ENCODE measurements around the gene HES2.
A peak's percentile ranks its signal among the peaks of the same experiment; 100 is the strongest.
"Not testable (repeated sequence)": the region's sequence is repeated elsewhere in the genome, so short reads cannot be mapped to it uniquely, and the experiment has no call there.

Gene HES2

DNA sequence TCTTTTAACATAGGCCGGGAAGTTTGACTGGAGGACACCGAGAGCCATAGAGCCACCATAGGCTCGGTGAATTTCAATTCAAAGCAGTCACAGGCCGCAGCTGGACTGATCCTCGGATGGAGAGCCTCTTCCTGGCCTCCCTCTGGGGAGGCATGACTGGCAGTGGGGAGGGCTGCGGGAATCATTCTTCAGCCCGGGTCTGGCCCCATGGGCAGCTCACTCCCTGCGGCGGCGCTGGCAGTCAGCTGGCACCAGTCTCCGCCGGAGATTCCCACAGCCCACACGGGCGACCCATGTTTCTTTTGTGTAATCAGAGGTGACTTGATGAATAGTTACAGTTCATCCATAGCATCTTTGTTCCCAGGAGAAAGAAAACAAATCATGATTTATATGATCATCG lies 15.4 kb upstream of the HES2 start:
- no peak for DNase-seq

DNA sequence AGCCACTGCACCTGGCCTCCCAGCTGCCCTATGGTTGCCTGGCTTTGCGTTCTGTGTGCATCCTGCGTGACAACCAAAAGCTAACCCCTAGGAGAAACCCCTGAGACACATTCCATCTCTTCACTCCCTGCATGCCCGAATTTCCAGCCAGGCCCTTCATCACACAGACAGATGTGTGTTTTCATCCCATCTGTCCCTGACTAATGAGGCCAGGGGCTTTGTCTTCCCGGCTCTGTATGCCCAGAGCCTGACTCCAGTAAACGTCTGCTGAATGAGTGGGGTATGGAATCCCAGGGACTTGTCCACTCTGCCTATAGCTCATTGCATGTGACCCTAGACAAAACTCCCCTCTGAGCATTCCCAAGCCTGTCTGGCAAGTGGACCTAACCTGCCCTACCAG lies 14.5 kb upstream of the HES2 start:
- no peak for DNase-seq

DNA sequence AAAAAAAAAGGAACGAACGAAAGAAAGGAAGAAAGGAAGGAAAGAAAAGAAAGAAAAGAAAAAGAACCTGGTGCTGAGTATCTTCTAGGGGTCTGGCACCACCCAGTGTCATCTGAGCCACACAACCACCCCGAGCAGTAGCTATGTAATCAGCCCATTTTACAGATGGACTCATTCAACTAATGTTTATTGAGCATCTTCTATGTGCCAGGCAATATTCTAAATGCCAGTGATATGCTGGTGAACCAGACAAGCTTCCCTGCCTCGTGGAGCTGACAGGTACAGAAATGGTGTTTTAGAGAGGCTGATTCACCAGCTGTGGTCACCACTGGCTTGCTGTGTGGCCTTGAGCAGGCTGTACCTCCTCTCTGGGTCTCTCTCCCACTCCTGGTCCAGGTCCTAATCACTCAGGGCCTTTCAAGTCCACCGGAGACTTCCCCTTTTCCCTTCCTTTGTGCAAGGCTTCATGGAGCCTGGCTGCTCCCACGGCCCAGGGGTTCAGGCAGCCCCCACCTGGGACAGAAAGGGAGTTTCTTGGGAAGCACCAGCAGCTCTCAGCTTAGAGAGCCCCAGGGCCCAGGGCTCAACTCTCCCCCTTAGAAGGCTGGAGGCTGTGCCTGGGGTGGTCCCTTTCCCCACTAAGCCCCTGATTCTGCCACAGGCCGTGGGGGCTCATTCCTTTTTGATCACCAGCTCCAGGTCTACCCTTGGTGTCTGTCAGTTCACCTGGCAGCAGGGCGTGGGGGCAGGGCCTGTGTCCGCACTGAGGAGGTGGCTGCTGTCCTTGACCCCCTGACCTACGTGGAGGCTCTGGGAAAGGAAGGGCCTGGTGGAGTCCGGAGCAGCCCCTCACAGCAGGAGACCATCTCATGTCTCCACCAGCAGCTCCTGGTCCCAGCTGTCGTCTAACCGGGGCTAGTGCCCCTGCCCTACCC lies 12.2 kb upstream of the HES2 start:
- DNase-seq = not testable (repeated sequence)

DNA sequence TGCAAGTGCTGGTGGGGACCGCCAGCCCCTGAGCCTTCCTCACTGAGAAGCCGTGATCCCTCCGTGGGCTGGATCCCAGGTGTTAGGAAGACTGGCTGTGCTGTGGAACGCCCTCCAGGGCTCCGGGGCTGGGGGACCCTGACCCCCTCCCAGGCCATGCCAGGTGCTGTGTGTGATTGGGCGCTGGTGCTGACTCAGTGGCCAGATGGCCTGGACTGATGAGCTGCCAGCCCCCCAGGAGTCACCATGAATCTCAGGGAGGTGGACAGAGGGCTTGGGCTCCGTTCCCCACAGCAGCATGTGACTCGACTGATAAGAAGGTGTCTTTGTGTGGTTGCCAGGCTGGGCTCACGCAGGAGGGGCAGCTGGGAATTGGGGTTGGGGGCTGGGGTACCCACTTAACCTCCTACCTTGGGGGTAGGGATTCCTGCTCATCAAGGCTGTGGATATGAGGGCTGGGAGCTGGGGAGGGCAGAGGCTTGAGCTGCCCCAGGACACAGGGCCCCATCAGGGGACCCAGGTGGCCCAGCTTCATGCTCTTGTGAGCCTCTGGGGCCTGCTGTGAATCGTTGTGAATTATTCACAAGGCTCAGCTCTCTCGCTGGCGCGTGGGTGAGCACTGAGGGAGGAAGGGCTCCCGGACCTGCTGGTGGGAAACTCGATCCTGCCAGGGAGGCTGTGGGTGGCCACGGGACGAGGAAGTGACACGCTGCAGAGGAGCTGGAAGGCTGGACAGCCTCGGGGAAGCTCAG lies 10.1 kb upstream of the HES2 start:
- DNase-seq = not testable (repeated sequence)

DNA sequence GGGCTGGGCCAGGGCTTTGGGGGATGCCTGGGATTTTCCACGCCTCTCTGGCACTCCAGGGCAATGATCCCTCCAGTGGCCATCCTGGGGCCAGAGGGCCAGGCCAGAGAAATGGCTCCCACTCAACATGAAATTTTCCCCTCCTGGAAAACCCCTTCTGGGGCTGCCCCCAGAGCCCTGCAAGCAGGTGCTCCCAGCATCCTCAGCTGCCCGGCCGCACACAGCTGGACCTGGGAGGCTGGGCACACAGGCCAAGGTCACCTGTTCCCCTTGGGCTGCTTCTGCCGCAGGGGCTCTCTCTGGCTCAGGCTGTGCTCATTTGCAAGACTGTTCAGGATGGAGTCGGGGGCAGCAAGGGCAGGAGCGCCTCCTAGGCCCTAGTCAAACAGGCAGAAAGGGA lies 8.7 kb upstream of the HES2 start:
- not testable (repeated sequence) for DNase-seq

DNA sequence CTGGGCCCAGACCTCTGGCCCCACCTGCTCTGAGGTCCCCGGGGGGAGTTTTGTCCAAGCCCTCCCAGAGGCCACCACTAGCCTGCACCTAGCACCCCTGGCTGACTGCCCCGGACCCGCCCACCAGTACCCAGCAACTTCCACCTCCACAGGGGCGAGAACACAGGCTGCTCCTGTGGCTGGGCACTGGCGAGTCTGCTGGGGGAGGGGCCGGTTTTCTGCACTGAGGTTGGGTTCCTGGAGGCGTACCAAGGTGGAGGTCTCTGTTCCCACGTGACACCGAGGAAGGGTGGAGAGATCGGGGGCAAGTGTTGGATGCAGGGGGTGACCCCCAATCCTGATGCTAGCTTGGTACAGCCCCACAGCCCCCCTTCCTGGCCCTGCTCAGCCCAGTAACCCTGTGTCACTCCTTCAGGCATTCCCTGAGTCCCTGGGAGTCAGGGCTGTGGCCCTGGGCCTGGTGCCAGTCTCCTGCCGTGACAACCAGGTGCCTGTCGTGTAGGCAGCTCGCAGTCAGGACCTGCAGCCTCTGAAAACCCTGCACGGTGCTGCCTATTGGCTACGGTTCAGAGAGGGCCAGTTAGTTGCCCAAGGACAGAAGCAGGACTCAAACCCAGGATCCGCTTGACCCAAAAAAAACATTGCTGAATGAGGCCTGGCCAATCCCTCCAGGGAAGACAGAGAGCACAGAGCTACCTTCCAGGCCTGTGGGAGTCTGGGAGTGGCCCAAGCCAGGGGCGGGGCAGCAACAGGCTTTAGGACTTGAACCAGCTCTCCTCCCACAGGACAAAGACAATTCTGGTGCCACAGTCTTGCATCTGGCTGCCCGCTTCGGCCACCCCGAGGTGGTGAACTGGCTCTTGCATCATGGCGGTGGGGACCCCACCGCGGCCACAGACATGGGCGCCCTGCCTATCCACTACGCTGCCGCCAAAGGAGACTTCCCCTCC lies 8.0 kb upstream of the HES2 start:
- peak; percentile 31 for DNase-seq

DNA sequence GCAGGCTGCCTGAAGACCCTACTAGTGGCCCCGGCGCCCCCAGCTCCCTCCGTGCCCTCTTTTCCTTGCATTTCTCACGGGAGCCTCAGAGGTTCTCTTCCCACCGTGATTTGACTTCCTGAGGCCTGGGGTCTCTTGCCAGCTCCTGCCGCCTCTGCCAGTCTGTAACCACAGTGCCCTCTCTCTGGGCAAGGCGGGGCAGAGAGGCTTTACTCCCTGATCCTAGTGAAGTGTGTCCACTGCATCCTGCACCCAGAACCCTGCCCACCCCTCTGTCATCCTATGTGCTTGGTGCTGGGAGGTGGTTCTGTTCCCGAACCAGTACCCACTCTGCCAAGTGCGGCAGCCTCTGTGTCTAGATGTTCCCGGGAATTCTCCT lies 7.2 kb upstream of the HES2 start:
- DNase-seq = no peak

DNA sequence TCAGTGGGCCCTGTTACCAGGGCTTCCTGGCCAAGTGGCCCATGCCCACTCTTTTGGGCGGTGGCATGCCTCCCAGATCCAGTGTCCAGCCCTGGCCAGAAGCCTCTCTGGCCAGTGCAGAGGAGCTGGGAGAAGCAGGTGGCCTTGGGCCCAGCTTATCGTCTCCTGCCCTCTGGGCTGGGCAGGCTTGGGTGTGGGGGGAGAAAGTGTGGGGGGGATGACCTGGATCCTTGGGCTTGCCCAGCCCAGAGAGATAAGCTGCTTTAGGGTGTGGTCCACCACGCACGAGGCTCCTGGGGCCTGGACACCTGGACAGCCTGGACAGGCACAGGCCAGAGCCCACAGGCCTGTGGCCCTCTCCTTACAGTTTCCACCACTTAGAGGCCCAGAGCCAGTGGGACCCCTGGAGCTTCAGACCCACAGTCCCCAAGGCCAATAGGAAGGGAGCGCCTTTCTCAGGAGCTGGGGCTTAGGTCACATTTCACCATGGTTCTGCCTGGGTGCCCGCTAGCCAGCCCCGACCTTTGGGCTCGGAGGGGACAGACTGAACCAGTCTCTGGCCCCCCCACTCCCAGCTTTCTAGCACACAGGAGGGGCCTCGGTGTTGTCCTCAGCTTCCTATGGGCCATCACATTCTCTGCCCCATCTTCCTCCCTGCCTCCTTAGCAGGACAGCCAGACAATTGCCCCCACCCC lies 6.7 kb upstream of the HES2 start:
- no peak for DNase-seq

DNA sequence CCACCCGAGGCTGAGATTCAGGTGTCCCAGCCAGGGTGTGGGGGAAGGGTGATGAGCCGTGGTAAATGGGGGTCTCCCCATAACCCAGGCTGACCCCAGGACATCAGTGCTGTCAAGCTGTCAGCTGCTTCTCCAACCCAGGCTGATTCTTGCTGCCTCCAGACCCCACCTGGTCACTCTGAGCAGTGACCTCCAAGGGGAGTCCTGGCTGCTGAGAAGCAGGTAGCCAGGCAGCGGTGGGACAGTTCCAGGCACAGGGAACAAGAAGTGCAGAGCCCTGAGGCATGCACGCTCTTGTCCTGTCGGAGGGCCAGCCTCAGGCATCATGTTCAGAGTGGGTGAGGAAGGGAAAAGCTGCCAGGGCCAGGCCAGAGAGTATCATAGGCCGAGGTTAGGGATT lies 5.9 kb upstream of the HES2 start:
- no peak for DNase-seq

DNA sequence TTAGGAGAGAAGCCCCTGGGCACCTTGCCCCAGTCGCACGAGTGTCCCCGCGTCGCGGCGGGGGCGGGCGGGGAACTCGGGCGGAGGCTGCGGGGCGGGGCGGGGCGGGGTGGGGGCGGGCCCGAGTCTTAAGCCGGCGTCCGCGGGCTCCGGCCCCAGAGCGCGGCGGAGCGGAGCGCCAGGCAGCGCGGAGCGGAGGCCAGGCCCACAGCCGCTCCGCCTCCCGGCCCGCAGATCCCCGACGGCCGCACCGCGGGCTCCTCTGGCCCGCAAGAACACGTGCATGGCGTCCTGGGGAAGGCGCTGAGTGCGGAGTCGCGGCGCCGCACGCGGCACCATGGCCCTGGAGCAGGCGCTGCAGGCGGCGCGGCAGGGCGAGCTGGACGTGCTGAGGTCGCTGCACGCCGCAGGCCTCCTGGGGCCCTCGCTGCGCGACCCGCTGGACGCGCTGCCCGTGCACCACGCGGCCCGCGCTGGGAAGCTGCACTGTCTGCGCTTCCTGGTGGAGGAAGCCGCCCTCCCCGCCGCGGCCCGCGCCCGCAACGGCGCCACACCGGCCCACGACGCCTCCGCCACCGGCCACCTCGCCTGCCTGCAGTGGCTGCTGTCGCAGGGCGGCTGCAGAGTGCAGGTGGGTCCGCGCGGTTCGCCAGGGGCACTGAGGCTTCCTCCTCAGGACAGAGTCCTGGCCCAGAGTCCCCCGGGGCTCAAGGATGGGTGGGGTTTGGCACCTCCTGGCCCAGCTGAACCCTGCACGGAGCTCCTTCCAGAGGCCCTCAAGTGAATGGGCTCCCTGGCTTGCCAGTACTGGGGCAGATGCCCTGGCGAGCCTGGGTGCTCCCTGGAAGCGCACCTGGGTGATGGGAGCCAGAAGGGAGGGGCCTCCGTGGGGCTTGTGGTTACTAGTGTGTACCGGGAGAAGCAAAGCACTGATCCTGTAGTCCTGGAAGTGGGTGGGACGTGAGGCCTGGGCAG lies 5.2 kb upstream of the HES2 start, which contains the start of gene ESPN:
Gene ESPN (plus strand): TSS at position 158 of the 975 bp plus-strand sequence. CDS start 180 bp downstream, at position 338.
- no peak for DNase-seq

DNA sequence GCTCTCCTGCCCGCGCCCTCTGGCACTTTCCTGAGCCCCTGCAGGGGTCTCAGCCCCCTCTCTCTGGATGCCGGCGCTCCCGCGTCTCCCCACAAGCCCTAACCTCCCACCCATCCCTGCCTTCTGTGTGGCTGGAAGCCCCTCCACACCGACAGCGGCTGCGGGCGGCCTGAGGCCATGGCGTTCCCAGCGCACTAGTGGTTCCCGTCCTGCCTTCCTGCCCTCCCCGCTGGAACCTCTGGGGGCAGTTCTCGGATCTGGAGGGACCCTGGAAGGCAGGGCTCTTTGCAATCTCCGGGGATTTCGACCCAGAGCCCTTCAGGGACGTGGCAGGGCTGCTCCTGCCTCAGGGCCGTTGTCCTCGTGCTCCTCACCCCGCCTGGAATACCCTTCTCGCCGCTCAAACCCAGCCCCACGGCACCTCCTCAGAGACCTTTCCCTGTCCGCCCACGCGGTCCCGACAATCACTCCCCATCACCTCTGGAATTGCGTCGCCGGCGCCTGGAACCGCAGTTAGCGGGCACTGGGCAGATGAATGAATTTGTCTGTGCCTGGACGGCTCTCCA lies 4.4 kb upstream of the HES2 start:
- no peak for DNase-seq

DNA sequence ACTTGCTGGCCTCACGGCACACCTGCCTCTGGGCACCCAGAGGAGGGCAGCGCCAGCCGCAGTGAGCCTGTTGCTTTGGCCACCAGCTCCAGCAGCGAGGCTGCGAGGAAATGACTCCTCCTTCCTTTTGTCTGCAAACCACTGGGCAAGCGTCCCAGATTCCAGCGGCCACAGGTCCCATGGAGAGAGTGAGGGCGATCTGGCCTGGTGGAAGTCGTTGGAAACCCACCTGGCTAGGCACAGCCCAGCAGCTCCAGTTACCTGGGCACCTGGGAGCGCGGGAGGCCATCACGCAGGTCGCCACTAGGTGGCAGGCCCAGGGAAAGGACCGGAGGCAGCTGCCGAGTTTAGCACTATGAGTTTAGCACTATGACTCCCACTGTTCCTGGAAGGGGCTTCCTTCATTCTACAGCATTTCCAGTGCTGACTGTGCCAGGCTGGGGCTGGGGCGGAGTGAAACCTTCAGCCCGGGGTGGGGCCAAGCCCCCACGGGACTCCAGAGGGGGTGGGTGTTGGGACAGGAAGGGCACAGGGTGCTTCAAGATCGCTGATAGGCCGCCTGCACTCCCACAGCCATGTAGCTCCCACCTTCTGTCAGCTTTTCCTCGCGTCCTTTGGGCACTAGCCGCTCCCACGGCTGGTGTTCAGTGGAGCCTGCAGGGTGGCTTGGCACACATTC lies 3.7 kb upstream of the HES2 start:
- peak; percentile 61 for DNase-seq

DNA sequence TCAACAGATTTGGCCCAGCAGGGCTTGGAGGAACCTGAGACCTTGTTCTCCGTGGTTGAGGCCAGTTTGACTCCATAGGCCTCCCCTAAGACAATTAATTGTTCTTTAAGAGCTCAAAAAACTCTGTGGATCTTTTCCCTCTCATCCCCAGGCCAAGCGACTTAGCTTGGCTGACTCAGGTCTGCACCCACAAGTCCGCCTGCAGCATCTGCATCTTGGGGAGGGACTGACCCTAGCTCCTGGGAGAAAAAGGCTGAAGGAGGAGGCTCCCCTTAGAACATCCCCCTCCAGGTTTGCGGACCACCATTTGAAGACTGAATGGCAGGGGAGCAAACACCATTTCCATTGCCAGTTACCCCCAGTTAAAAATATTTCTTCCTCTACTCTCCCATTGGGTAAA lies 1.5 kb upstream of the HES2 start:
- no peak for DNase-seq

DNA sequence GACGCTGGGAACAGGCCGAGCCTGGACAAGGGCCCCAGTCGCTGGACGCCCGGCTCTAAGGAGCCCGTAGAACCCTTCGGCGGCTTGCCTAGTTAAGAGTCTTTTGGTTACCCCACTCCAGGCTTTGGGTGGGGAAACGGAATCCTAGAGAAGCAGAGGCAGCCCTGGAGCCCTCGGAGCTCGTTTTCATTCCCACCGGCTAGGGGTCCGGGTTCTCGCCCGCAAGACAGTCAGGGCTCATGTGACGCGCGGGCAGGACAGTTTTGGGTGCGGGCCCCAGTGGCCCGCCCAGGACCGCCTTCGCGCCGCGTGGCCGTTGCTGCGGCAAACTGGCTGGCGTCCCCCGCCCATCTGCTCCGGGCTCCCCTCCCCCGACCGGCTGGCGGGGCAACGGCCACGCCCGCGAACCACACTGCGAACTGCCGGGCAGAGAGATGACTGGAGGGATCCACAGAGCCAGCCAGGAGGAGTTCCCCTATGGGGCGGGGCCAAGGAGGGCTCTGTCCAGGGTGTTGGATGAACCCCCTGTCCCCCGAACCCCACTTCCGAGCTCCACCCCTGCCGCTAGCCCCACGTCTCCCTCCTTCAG lies 829 bp upstream of the HES2 start:
- no peak for DNase-seq

DNA sequence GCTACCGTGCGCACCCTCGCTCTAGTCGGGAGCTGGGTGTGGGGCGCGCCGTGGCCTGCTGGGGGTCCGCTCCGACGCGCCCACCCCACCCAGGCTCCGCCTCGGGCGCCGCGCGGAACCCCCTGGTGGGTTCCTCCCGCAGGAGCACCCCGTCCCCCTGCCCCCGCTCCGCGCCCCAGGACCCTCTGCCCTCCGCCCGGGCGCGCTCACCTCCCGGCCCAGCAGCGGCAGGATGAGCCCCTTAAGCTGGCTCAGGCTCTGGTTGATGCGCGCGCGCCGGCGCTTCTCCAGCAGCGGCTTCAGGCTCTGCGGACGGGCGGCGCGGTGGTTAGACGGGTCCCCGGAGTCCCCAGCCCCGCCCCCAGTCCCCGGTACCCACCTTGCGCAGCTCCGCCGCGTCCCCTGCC lies 319 bp downstream of the HES2 start:
- DNase-seq = no peak

DNA sequence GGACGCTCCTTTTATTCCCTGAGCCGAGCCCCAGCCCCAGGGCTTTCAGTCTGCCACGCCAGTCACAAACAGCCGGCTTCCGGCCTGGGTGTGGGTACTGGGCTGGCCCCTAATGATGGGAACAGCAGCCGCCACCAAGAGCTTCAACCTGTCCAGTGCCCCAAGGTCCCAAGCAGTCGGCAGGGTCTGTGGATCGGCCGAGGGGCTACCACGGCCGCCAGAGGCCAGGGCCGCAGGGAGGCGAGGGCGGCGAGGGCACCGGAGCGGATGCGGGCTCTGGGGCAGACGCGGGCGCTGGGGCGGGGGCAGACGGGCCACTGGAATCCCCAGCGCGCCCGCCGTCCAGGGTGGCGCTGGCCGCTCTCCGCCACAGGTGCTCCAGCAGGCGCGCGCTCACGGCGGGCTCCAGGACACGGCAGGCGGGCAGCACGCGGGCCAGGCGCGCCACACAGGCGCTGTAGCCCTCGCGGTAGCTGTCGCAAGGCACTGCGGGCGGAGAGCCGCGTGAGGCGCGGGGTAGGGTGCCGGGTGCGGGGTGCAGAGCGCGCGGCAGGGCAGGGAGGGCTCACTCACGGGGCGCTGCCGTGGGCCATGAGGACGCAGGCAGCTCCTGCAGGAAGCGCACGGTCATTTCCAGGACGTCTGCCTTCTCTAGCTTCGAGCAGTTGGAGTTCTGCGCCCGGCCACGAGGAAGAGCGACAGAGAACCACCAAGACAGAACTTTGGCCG lies 887 bp downstream of the HES2 start:
- no peak for DNase-seq

DNA sequence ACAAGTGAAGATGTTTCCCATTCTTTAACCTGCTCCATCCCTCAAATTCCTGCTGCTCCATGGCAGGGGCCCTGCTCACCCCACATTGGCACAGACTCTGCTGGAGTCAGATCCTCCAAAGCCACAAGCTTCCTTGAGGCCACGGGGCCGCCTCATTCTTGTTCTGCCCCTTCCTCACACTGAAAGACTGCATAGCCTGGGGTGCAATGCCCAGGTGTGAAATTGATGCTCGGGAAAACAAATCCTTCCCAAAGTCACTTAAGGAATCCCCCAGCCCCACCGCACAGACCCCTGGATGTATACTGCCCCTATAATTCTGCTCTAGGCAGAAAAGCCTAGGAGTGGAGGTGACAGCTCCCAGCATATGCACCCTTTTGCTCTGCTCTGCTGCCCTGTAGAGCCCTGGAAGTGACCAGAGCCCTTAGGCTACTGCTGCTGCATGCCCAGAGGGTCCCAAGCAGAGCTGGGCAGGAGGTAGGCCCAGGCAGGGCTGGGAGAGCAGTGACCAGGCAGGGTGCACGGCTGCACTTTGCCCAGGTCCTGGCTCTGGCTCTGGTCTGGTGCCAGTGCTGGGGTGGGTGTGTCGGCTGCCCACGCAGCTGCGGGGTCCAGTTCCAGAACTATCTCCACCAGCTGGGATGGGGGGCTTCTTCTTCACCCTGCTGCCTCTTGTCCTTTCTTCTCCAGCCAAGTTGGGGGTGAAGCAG lies 1.6 kb downstream of the HES2 start:
- DNase-seq = no peak

DNA sequence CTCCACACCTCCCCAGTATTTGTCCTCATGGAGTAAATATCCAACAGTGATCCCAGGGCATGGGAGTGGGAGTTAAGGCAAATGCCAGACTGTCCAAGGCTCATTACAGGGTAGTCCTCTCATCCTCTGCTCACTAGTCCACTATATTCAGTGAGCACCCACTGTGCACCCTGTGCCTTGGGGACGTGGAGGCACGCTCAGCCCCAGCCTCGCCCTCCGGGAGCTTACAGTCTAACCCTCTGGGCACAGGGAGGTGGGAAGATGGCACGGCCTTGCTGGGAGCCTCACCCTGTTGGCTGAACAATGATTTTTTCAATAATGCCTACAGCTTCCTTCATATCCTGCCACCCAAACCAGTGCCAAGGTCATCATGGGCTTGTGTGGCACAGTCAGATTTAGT lies 2.8 kb downstream of the HES2 start:
- DNase-seq = no peak
